C4-2B (cell line): Measurements from ENCODE around the gene PMPCA.

Source experiments
- ZFX ChIP-seq: fragments of 450-650 bp; IDR thresholded peaks from 2 replicates; pipeline ENCODE4 v1.6.1; 2017
- TF ChIP-seq, protein P1 (sequence below): fragments of 450-650 bp; conservative IDR thresholded peaks from 2 replicates; pipeline ENCODE4 v1.5.1; 2017; ENCODE audit warnings: mild to moderate bottlenecking

GRCh38 chr9:136378170-136379002 lies 32.1 kb upstream of the PMPCA start:
- TF ChIP-seq, protein P1, sequence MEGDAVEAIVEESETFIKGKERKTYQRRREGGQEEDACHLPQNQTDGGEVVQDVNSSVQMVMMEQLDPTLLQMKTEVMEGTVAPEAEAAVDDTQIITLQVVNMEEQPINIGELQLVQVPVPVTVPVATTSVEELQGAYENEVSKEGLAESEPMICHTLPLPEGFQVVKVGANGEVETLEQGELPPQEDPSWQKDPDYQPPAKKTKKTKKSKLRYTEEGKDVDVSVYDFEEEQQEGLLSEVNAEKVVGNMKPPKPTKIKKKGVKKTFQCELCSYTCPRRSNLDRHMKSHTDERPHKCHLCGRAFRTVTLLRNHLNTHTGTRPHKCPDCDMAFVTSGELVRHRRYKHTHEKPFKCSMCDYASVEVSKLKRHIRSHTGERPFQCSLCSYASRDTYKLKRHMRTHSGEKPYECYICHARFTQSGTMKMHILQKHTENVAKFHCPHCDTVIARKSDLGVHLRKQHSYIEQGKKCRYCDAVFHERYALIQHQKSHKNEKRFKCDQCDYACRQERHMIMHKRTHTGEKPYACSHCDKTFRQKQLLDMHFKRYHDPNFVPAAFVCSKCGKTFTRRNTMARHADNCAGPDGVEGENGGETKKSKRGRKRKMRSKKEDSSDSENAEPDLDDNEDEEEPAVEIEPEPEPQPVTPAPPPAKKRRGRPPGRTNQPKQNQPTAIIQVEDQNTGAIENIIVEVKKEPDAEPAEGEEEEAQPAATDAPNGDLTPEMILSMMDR: no peak
- TF ChIP-seq ZFX: no peak
